Measurements from ENCODE around the gene CELA3A.
A peak's percentile ranks its signal among the peaks of the same experiment; 100 is the strongest.
"Not testable (repeated sequence)": the region's sequence is repeated elsewhere in the genome, so short reads cannot be mapped to it uniquely, and the experiment has no call there.

CELA3A gene, protein sequence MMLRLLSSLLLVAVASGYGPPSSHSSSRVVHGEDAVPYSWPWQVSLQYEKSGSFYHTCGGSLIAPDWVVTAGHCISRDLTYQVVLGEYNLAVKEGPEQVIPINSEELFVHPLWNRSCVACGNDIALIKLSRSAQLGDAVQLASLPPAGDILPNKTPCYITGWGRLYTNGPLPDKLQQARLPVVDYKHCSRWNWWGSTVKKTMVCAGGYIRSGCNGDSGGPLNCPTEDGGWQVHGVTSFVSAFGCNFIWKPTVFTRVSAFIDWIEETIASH

GRCh38 chr1:22001409-22001808 lies at the start of gene CELA3A:
CELA3A (plus strand) TSS chr1:22001657; CDS start chr1:22001675, 18 bp downstream.
- FAIRE-seq: no peak

DNA sequence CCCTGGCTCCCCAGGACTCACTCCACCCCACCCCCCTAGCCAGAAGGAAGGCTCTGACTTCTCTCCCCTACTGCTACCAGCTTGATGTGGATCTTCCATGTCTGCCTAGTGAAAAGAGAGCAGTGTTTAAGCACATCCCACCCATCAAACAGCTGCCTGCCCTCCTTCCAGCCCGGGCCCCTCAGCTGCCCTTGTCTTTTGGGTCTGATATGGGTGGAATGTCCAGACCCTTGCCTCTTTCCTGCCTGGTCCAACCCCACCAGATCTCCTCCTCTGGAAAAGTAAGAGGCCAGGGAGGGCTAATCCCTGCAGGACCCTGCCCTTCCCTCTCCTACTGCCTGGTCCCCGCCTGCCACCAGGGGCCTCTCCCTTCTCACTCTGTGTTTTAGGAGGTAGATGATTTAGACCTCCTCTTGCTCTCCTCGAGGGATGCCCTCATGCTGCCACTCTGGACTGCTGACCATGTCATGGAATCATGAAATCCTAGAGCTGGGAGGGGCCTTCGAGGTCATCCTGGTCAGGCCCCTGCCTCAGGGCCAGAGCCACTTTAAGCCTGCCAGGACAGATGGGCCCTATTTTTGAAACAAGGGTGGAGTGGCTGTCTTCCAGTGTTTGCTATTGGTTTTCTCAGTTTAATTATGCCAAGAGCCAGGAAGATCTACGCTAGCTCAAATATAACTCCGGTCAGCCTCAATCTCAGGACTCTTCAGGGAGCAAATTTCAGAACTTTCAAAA lies 48.5 kb upstream of the CELA3A start:
- FAIRE-seq: no peak

GRCh38 chr1:21955058-21955457 lies 46.4 kb upstream of the CELA3A start:
- FAIRE-seq: no peak

- no peak for FAIRE-seq
Observed at GRCh38 chr1:21955501-21956281, 45.8 kb upstream of the CELA3A start.

GRCh38 chr1:21956720-21957552 lies 44.5 kb upstream of the CELA3A start:
- no peak for FAIRE-seq

GRCh38 chr1:21961337-21961736 lies 40.1 kb upstream of the CELA3A start:
- no peak for FAIRE-seq

GRCh38 chr1:21961799-21962198 lies 39.7 kb upstream of the CELA3A start:
- no peak for FAIRE-seq

DNA sequence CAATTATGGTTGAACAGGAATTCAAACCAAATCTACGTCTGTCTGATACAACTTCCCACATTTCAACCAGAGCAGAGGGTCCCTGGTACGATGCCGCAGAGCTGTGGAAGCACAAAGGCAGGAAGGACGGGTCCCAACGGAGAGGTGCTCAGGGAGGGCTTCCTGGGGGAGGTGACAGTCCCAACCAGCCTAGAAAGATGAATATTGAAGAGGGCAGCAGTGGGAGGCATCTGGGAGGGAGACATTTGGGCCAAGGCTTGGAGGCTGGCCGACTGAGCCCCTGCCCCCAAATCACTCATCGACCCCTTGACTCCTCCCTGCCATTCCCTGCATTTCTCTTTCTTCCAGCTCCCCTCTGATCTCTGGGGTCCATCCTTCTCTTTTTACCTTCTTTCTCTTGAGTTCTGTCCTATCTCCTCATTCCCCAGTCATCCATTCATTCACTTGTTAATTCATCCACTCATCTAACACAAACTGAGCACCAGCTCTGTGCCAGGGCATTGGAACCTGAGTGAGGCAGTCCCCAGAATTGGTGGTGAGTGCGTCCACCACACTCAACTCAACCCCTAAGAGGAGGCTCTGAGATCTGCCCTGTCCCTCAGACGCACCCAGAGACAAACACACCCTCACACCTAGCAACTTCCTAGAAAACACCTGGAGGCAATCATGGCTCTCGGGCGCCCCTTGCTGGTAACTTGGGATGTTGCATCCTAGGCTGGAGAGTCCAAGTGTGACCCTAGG lies 37.8 kb upstream of the CELA3A start:
- FAIRE-seq: peak; percentile 63

- no peak for FAIRE-seq
Observed at GRCh38 chr1:21966247-21967000, 35.0 kb upstream of the CELA3A start.

GRCh38 chr1:21967216-21967615 lies 34.2 kb upstream of the CELA3A start:
- not testable (repeated sequence) for FAIRE-seq

GRCh38 chr1:21969066-21969465 lies 32.4 kb upstream of the CELA3A start:
- not testable (repeated sequence) for FAIRE-seq

DNA sequence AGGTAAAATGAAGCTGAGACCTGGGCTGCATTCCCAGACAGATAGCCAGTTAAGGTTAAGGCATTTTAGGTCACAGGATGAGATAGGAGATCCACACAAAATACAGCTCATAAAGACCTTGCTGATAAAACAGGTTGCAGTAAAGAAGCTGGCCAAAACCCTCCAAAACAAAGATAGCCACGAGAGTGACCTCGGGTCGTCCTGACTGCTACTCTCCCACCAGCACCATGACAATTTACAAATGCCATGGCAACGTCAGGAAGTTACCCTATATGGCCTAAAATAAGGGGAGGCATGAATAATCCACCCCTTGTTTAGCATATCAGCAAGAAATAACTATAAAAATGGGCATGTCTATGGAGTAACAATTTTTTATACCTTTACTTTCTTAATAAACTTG lies 30.9 kb upstream of the CELA3A start:
- not testable (repeated sequence) for FAIRE-seq

DNA sequence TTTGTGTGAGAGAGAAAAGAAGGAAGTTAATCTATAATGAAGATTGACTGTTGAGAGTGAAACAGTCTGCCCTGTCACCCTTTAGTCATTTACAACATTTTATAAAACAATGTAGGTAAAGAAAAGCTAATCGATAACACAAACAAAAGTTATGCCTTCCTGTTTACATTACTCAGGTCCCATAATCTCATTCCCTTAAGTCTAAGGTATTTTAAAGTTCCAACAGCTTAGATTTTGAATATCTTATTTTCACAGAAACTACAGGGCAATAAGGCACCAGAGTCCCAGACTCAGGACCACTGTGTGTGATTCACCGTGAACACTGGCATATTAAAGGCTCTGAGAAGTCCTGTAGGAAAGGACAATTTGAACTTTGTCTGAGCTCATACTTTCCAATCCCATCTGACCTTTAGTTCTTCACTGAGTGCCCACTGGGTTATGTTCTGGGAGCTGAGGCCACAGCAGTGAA lies 28.4 kb upstream of the CELA3A start:
- FAIRE-seq: not testable (repeated sequence)

GRCh38 chr1:21973948-21974347 lies 27.5 kb upstream of the CELA3A start:
- FAIRE-seq: not testable (repeated sequence)

- not testable (repeated sequence) for FAIRE-seq
Observed at GRCh38 chr1:21974699-21975098, 26.8 kb upstream of the CELA3A start.

GRCh38 chr1:21975296-21975695 lies 26.2 kb upstream of the CELA3A start:
- not testable (repeated sequence) for FAIRE-seq

DNA sequence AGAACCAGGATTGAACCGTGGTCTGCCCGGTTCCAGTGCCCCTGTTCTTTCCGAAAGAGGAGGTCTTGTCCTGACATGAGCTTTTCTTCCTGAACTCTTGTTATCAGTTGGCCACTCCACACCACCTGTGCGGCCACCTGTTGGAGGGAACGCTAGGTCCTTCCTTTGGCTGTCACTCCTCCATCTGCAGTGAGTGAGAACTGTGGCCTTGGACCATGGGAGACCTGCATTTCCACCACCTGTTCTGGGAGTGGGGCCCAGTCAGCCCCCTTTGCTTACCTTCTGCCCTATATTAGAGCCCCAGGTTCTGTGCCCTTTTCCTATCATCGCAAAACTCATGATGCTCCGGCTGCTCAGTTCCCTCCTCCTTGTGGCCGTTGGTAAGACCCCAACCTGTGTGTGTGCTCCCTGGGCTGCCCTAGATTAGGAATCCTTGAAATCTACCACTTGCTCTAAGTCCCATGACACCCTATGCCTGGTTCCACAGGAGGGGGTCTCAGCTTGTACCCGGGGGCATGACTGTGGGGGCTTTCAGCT lies 24.7 kb upstream of the CELA3A start, which contains the start of gene CELA3B:
Gene CELA3B (plus strand): TSS at position 320 of the 537 bp plus-strand sequence. CDS start 18 bp downstream, at position 338.
- FAIRE-seq: not testable (repeated sequence)

- not testable (repeated sequence) for FAIRE-seq
Observed at GRCh38 chr1:21978209-21978608, 23.2 kb upstream of the CELA3A start.

GRCh38 chr1:21980515-21981220 lies 20.8 kb upstream of the CELA3A start:
- FAIRE-seq: not testable (repeated sequence)

DNA sequence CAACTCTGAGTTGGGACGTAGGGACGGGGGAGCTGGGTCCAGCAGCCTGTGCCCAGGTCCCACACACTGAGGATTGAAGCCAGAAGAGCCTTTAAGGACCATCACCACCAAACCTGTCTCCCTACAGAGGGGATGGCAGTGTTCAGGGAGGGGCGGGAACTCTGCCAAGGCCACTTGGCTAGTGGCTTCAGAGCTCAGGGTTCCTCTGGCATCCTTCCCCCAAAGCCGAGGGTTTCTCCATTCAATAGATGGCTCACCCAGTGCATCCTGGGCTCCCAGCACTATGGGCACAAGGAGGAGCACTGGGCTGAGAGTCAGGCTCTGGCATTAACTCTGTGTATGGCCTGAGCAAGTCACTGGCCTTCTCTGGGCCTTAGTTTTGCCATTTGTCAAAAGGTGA lies 20.2 kb upstream of the CELA3A start:
- not testable (repeated sequence) for FAIRE-seq
